Head of caudate nucleus (tissue), 42 donors: ENCODE results near the gene ELMOD3.
"Not testable (repeated sequence)": the region's sequence is repeated elsewhere in the genome, so short reads cannot be mapped to it uniquely, and the experiment has no call there.

Experiments used
- DNase-seq, 42 donors: peaks; one replicate each; pipeline versions ENCODE4 v3.0.0 to v3.0.0-alpha.2; 2020 to 2021; ENCODE audit warnings: mixed read lengths in 7 of 42
- intact Hi-C: fragments of 100-400 bp; cut with DNase I; formaldehyde crosslinking; loops from one replicate; pipeline ENCODE4 v1.15.0; 2022

Gene ELMOD3

DNA sequence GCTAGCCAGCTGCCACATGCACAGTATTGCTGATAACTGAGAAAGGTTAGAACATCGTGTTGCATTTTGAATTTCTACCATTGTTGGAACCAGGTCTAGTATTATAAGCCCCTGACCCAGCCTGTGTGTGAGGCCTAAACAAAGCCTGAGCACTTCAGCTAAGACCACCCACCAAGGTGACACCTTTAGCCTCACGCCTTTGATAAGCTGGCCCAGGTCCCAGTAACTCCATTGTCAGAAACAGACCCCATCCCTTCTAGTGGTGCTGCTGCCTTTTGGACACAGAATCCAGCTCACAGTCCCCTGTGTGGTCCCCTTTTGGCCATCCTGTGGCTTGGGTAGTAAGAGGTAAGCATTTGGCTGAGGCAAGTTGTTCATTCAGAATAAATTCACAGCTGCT, 1.6 kb downstream of the ELMOD3 start:
- intact Hi-C loops: no loop called here
- DNase-seq: peak in 1 of 42 donors; percentile 0

DNA sequence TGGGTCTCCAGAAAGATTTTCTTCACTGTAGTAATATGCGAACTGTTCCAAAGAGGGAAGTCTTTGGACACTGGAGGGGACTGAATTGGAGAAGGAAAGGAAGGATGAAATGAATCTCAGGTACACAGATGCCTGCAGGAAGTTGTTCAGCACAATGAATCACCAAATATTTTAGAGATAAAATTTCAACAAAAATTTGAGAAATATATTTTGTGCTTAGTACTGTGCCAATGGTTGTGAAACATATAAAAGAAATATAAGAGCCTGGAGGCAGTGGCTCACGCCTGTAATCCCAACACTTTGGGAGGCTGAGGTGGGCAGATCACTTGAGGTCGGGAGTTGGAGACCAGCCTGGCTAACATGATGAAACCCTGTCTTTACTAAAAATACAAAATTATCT, 3.2 kb downstream of the ELMOD3 start:
- intact Hi-C loops: no loop called here
- DNase-seq: no peak

DNA sequence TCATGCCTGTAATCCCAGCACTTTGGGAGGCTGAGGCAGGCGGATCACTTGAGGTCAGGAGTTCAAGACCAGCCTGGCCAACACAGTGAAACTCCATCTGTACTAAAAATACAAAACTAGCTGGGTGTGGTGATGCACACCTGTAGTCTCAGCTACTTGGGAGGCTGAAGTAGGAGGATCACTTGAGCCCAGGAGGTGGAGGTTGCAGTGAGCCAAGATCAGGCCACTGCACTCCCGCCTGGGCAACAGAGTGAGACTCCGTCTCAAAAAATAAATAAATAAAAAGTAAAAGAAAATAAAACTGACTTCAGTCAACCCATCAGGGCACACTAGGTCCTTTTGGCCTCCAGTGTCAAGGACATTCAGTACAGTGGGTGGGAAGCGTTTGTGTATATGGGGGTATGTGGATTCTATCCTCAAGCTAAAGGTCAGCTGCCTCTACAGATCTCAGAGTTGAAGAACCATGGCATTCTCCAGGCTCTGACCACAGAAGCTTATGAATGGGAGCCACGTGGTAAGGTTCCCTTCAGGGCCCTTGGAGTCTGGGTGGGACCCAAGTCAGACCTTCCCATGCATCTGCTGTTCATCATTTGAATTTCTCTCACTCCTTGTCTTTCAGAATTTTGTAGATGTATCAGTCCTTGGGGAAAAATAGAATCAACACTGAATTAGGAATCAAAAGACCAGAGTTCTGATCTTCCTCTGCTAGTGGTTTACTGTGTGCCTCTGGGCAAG, 8.3 kb downstream of the ELMOD3 start:
- intact Hi-C loops: not testable (repeated sequence)
- DNase-seq: peak in 1 of 42 donors; percentile 0

DNA sequence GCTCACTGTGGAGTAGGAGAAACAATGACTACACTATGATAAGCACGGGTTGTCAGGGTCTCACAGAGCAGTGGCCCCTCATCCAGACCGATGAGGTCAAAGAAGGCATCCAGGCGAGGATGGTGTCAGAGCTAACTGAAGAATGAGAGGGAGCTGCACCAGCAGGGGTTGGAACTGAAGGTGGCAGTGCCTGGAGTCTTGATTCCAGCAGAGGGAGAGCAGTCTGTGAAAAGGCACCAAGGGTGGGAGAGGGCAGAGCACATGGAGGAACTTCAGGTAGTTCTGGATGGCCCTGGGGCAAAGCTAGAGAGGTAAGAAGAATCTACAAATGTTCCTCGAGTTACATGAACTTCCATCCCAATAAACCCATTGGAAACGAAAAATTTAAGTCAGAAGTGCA, 12.6 kb downstream of the ELMOD3 start:
- intact Hi-C loops: no loop called here
- no peak for DNase-seq

DNA sequence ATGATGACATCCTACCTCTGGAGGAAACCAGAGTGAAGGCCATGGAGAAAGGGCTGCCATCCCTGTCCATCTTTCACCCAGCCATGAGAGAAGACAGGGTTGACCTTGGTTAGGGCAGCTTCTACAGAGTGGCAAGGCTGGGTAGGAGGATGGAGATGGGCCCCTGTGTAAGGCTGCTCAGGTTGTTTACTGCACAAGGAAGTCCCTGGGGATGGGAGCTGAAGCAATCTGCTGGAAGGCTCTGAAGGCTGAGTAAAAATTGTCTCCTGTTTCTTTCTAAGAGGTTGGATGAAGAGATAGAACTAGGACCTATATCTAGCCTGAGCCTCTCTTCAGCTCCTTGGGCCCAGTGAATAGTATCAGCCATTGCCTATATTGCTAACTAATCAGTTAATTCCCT, 14.4 kb downstream of the ELMOD3 start:
- intact Hi-C loops: no loop called here
- DNase-seq: no peak

DNA sequence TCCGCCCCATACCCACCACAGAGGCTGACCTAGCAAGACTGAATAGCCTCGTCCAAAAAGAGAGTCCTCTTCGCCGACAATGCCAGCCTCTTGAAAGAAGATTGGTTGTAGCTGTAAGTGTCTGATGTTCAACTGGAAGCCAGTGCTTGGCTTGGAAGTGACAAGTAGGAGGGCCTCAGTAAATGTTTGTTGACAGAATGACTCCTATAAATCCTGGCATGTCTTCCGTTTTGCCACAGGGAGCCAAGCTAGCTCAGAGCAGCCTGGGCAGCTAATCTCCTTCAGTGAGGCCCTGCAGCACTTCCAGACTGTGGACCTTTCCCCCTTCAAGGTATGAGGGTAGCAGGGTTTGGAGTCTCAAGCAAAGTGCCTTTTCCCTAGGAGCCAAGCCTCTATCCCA, 14.9 kb downstream of the ELMOD3 start:
- intact Hi-C loops: no loop called here

DNA sequence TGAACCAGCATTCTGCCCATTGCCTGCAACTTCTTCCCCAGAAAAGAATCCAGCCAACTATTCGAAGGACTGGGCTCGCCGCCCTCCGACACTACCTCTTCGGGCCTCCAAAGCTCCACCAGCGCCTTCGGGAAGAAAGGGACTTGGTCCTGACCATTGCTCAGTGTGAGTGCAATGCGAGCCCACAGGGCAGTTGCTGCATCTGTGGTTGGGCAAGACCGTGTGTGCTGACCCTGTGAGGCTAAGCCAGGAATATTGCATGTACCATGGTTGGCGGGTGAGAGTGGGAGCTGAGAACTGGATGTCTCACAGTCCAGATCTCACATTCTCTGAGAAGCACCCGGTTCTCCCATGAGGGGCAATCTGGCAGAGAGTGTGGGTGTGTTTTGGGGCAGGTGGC, 16.5 kb downstream of the ELMOD3 start:
- peak in 1 of 42 donors; percentile 7 for DNase-seq
- intact Hi-C loops: no loop called here

More for the DNA sequence above, 14.9 kb downstream of the ELMOD3 start:
- DNase-seq: no peak

DNA sequence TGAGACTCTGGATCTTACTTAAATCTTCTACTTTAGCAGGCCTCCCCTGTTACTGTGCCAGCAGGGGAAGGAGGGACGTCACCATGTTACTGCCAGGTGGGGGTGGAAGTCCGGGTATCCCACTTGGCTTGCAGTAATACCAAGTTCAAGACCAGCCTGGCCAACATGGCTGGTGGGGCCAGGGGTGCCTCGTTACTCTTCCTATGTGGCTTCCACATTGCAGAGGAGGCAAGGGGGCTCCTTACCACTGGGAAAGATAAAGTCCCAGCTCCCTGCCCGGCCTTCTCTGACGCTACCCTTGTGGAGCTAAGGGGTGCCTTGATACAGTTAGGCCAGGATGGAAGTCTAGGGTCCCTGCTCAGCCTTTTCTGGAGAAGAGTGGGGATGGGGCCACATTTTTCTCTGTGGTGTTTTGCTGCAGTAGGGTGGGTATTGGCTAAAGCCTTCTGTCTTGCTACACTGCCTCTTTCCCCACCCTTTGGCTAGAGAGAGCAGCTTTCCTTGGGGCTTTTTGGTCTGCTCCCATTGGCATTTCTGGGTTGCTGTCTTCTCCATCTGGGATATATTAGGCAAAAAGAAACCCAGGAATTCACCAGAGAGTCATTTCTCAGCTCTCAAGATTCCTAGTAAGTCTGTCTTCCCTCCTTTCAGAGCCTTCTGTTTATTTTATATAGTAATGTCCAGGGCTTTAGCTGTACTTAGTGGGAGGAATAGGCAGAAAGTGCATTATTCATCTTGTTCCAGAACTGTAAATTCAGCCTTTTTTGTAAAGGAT, 21.9 kb downstream of the ELMOD3 start:
- intact Hi-C loops: no loop called here
- peak in 1 of 42 donors; percentile 34 for DNase-seq

DNA sequence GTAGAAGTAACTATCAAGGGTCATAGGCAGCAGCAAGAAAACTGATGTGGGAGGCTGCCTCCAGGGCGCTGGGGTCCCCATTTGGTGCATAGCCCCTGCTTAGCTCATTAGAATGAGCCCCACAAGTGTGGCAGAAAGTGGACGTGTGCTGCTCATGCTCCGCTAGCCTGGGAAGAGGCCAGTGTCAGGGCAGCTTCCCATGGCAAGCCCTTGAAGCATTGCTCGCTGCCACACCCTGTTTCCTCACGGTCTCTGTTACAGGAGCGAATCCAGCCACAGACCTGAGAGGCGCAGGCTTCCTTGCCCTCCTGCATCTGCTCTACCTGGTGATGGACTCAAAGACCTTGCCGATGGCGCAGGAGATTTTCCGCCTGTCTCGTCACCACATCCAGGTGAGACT, 22.5 kb downstream of the ELMOD3 start:
- intact Hi-C loops: no loop called here

DNA sequence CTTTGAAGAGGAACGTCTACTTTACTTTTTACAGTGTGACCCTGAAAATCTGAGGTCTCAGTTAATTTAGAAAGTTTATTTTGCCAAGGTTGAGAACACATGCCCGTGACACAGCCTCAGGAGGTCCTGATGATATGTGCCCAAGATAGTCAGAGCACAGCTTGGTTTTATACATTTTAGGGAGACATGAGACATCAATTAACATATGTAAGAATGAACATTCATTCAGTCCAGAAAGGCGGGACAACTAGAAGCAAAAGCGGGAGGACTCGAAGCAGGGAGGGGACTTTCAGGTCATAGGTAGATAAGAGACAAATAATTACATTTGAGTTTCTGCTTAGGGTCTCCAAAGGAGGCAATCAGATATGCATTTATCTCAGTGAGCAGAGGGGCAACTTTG, 23.7 kb downstream of the ELMOD3 start:
- DNase-seq: no peak
- intact Hi-C loops: no loop called here

More for the DNA sequence above, 22.5 kb downstream of the ELMOD3 start:
- DNase-seq: peak in 2 of 42 donors; percentile 4 to 25

DNA sequence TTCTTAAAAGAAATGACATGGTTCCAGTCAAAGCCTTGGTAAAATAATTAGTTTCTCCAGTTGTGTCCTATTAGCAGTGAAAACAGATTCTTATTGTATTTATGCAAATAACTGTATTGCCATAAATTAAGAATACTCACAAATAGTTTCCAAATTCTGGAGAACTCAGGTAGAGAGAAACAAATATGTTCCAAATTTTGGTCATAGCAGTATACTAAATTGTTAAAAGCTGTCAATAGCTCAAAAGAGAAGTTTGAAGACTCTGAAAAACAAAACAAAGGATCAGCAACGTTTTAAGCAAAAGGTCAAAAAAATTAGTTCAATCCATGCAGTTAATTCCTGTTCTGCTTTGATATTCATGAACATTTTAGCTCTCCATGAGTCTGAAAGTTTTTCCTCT, 25.5 kb downstream of the ELMOD3 start:
- intact Hi-C loops: no loop called here
- no peak for DNase-seq

DNA sequence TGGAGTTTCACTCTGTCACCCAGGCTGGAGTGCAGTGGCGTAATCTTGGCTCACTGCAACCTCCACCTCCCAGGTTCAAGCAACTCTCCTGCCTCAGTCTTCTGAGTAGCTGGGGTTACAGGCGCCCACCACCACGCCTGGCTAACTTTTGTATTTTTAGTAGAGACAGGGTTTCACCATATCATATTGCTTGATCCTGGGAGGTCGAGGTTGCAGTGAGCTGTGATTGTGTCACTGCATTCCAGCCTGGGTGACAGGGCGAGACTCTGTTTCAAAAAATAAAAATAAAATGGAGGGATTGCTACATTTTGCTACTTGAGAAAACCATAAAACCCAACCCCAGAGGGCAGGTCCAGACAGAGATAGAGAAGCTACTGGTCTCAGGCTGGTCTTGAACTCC, 28.6 kb downstream of the ELMOD3 start:
- intact Hi-C loops, DNase-seq: not testable (repeated sequence)

DNA sequence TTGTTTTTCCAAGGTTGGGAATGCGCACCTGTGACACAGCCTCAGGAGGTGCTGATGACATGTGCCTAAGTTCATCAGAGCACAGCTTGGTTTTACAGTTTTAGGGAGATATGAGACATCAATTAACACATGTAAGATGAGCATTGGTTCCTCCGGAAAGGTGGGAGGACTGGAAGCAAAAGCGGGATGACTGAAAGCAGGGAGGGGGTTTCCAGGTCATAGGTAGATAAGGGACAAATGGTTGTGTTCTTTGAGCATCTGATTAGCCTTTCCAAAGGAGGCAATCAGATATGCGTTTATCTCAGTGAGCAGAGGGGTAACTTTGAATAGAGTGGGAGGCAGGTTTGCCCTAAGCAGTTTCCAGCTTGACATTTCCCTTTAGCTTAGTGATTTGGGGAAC, 29.3 kb downstream of the ELMOD3 start:
- intact Hi-C loops: no loop called here
- no peak for DNase-seq

DNA sequence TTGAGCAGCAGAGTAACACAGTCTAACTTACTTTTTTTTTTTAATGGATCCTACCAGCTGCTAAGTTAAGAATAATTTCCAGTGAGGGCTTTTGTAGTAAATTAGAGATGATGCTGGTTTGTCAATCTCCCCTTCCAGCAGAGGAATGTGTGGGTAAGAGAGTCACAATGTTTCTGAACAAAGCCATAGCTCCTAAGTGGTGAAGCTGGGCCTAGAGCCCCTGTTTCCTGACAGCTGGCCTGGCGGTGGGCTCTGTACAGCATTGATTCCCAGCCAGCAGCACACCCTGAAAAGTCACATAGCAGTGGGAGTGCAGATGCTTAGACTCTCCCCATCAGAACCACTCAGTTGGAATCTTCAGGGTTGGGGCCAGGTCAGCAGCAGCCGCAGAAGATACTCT, 31.2 kb downstream of the ELMOD3 start:
- DNase-seq: no peak
- intact Hi-C loops: no loop called here

DNA sequence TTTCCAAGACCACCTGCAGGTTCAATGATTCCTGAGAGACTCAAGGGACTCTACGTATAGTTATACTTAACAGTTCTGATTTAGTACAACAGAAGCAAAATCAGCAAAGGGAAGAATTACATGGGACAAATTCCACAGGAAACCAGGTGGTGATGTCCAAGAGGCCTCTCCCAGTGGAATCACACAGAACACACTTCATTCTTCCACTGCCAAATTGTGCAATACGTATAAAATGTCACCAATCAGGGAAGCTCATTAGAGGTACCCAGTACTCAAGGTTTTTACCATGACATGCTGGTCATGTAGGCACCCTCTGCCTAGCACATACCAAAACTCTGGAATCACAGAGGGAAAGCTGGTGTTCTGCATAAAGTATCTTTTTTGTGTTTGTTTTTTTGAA, 33.2 kb downstream of the ELMOD3 start:
- no peak for DNase-seq
- intact Hi-C loops: no loop called here

DNA sequence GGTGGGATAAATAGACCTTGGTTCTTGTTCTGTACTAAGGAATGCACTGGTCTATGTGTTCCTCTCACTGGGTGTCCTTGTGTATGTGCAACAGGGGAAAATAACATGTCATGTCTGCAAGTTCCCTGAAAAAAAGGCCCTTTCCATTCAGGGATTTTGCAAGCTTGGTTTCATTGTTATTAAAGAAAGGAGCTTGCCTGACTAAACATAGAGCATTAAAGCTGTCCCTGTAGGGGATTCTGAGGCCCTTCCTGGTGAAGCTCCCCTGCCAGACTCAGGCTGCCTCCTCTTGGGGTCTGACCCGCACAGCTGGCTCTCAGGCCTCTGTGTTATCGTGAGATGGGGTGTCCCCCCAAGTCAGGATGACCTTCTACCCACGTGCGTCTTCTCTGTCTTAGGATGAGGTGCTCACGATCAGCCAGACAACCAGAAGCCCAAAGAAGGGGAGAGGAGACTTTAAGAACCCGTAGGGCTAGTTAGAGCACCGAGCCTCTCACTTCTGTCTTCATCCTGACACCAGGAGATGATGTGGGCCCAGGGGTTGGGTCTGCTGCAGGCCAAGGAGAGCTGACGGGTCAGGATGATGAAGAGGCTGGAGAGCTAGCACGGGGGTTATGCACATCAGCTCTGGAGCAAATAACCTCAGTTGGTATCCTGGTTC, 34.4 kb downstream of the ELMOD3 start:
- intact Hi-C loops: no loop called here
- DNase-seq: peak in 1 of 42 donors; percentile 20

DNA sequence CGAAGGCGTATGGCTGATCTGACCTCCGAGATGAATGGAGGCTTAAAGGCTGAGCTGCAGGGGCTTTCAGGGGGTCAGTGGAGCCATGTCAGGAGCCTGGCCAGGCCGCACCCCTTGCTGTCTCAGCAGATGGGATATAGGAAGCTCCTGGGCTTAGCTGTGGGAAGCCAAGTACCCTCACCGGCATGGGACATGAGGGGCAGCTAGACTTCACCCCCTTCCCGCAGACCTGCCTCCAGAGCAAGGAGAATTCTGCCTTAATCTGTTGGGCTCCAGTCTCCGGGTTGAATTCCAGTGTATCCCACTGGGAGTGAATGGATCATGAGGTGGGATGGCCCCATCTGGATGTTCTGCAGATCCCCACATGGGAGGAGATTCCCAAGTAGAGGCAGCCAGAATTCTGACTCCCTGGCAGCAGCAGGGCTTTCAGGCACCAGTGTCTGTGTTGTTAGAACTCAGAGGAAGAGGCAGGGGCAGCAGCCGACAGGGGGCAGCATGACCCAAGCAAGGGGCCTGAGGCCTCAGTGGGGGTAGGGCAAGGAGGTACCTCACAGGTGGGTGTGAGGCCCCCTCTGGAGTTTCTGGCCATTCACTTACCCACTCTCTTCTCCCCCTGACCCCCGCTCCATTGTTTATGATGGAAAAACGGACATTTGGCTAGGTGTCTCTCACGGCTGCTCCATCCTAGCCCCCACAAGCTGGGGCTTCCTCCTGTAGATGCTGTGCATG, 36.5 kb downstream of the ELMOD3 start:
- DNase-seq: peak in 41 of 42 donors; percentile 34 to 82 (median 61)
- intact Hi-C loops: no loop called here

DNA sequence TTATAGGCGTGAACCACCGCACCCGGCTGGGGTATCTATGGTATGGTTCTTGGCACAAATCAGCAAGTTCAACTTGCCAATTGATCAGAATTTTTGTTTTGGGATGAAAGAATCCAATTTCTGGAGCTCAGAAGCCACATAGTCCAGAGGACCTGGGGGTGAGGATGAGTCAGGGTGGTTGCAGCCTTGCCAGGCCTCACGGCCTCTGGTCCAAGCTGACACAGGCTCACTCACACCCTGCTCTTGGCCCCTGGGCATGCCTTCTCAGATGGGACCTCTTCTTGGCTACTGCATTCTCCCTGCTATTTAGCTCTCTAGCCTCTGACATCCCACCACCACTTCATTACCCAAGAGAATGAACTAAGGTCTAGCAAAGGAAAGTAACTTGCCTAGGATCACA, 39.3 kb downstream of the ELMOD3 start:
- intact Hi-C loops: no loop called here
- DNase-seq: peak in 1 of 42 donors; percentile 43

DNA sequence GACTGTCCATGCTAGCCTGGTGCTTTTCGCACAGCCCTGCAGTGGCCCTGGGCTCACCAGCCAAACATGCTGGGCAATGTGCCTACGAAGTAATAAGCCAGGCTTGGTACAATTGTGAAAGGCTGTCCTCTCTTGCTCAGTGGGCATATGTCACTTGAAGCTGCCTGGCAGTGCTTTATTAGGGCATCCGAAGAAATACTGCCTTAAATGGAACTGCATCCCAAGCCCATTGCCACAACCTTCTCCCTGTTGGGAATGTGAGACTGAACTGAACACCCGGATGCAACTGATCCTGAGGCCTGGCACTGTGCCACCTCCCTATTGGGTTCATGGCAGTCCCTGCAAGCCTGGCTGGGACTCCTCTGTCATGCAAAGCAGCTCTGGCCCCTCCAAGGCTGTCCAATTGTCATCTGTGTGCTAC, 39.7 kb downstream of the ELMOD3 start:
- intact Hi-C loops: no loop called here
- DNase-seq: peak in 41 of 42 donors; percentile 26 to 85 (median 67)
